IPS-15b (cell line): Measurements from ENCODE around the gene CACNA2D4.

Source experiments
- H3K27me3 ChIP-seq: one replicate; pipeline ENCODE4 v1.6.1; 2013; ENCODE audit warnings: low read length; ENCODE audit not compliant: control insufficient read depth, insufficient read depth
- H3K36me3 ChIP-seq: one replicate; pipeline ENCODE4 v1.6.1; 2013; ENCODE audit warnings: low read length; ENCODE audit not compliant: control insufficient read depth, insufficient read depth
- H3K4me1 ChIP-seq: one replicate; pipeline ENCODE4 v1.6.1; 2013; ENCODE audit warnings: mild to moderate bottlenecking, low read length; ENCODE audit not compliant: control insufficient read depth, insufficient read depth
- H3K4me3 ChIP-seq: one replicate; pipeline ENCODE4 v1.5.1; 2013; ENCODE audit warnings: low read depth, low read length
- H3K9ac ChIP-seq: one replicate; pipeline ENCODE4 v1.6.1; 2013; ENCODE audit warnings: low read depth, mild to moderate bottlenecking, low read length
- H3K9me3 ChIP-seq: one replicate; pipeline ENCODE4 v1.6.1; 2013; ENCODE audit warnings: mild to moderate bottlenecking, low read length; ENCODE audit not compliant: control insufficient read depth, insufficient read depth

Gene CACNA2D4

DNA sequence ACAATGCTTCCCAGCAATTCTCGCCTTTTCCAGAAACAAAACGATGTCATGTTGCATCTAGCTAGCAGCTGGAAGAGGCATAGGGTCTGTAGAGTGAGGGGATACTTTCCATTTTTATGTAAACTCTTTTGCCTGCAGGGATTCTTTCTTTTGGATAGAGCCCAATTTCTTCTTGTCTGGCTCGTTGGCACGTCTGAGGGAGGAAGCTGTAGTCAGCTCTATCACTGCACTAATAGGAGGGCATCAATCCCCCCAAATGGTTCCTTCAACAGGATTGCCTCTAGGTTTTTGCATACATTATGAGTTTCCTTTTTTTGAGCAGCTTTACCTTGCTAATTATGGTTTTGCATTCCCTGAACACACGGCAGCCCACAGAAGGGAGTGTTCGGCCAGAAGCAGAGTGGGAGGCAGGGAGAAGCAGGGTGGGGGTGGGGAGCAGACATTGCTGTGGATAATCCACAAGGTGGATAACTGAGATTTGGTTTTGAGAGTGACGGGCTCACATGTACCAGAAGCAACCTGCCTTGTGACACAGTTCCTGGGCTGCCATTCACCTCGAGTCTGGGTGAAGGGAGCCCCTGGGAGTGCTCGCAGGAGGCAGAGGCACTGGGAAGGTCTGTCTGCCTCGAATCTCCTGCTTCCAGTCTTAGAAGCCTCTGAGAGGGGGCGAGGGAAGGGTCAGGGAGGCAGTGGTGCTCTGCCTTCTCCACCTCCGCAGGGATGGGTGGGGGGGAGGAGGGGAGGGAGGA lies 73.6 kb downstream of the CACNA2D4 start:
- Histone ChIP-seq H3K4me1 (peaks cover 5% of the 10 kb centered on the region), H3K4me3 (no peak overlapping the region), H3K36me3 (no peaks in the 10 kb centered on the region), H3K9me3 (no peaks in the 10 kb centered on the region), H3K27me3 (no peaks in the 10 kb centered on the region), H3K9ac (no peak overlapping the region)

DNA sequence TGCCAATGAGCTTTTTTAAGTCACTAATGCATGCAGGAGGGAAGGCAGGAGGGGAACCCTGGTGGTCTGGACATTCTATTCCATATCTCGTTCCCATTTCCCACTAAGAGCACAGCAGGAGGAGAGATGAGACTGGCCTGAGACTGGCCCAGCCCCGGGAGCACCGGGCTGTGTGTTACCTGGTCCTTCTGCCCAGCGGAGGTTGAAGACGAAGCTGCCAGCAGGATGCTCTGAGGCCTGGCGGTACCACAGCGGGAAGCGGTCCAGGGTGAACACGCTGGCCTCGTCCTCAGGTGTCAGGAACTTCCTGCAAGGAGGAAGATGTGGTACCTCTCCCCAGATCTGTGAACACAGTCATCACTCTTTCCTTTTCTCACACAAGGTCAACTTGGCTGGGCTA lies 74.2 kb downstream of the CACNA2D4 start:
- H3K9ac ChIP-seq = no peak overlapping the region
- H3K36me3 ChIP-seq = no peaks in the 10 kb centered on the region
- no peaks in the 10 kb centered on the region for H3K9me3 ChIP-seq
- H3K27me3 ChIP-seq = no peaks in the 10 kb centered on the region
- H3K4me1 ChIP-seq = peaks cover 5% of the 10 kb centered on the region
- no peak overlapping the region for H3K4me3 ChIP-seq

DNA sequence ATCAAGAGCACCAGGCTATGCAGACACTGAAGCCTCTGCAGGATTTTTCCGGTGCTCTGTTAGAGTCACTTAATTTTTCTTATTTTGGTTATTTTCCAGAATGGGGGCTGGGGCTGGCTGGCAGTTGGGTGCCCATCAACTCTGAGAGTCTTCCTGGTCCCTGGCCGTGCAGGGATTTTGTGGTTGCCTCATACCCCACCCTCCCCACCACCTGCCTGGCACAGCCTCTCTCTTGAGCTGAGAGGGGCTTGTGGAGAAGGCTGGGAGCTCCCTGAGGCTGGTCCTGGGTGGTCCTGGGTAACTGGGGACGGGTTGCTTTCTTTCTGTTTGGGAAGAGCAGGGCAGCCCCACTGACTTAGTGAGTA lies 74.8 kb downstream of the CACNA2D4 start:
- H3K36me3 ChIP-seq = no peaks in the 10 kb centered on the region
- H3K27me3 ChIP-seq = no peaks in the 10 kb centered on the region
- H3K9ac ChIP-seq = no peak overlapping the region

DNA sequence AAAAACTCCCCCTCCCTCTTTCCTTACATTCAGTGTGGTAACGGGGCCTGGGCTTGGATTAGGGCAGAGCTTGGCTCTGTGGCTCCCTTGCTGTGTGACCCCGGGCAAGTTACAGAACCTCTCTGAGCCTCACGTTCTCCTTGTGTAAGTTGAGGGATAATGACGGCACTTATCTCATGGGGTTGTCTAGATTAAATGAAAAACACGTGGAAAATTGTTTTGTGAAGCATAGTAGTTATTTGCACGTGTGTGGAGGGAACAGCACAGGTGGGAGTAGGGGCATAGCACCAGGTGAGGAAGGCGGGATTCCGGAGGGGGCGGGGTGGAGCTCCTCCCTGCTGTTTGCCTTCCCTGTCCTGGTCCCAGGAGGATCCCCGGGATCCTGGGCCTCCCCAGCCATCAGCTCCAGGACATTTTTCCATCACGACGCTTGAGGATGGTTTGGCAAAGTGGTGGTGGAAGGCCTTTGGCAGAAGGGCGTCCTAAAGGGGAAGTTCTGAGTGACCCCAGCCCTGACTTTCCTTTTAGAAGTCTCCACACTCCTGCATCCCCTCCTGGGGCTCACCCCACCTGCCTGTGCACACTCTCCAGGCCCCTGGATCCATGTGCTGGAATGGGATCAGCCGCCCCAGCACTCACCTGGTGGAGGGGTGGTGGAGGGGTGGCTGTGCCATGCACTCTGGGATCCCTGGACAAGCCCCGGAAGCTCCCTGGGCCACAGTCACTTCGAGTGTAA lies 75.4 kb downstream of the CACNA2D4 start:
- H3K4me1 ChIP-seq = peaks cover 5% of the 10 kb centered on the region
- H3K9ac ChIP-seq = no peak overlapping the region
- no peaks in the 10 kb centered on the region for H3K27me3 ChIP-seq
- H3K36me3 ChIP-seq = no peaks in the 10 kb centered on the region
- no peak overlapping the region for H3K4me3 ChIP-seq
- no peaks in the 10 kb centered on the region for H3K9me3 ChIP-seq

More for the DNA sequence above, 74.8 kb downstream of the CACNA2D4 start:
- H3K9me3 ChIP-seq = no peaks in the 10 kb centered on the region
- peaks cover 5% of the 10 kb centered on the region for H3K4me1 ChIP-seq
- H3K4me3 ChIP-seq = no peak overlapping the region

DNA sequence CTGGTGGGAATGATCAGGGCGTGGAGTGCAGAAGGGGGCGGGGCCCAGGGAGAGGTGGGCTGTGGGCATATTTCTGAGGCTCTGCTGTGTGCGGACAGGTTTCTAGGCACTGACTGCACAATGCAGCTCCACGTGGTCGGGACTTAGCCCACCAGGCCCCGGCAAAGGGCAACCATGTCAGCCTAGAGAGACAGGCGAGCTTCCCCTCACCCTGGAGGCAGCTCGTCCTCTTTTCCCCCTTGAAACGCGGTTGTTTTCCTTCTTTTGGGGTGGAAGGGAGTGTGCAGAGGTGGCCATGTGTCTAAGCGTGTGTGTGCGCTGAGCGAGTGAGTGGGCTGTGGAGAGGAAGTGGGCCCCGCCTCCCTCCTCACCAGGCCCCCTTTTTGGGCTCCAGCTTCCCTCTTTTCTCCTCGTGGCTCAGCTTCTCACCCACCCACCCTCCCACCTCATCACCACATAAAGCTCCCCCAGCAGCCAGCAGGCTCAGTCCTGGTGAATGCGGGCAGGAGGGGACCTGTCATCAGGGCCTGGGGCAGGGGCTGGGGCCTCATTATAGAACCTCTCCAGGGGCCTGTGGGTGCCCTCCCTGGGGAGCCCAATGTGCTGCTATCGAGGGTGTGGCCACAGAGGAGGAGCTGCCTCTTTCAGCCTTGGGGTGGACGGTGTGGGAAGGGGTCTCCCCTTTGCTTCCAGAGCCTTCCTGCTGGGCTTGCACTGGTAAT lies 76.1 kb downstream of the CACNA2D4 start:
- no peak overlapping the region for H3K4me3 ChIP-seq
- H3K36me3 ChIP-seq = no peaks in the 10 kb centered on the region
- H3K4me1 ChIP-seq = peaks cover 5% of the 10 kb centered on the region
- no peaks in the 10 kb centered on the region for H3K27me3 ChIP-seq
- H3K9ac ChIP-seq = no peak overlapping the region
- H3K9me3 ChIP-seq = no peaks in the 10 kb centered on the region

DNA sequence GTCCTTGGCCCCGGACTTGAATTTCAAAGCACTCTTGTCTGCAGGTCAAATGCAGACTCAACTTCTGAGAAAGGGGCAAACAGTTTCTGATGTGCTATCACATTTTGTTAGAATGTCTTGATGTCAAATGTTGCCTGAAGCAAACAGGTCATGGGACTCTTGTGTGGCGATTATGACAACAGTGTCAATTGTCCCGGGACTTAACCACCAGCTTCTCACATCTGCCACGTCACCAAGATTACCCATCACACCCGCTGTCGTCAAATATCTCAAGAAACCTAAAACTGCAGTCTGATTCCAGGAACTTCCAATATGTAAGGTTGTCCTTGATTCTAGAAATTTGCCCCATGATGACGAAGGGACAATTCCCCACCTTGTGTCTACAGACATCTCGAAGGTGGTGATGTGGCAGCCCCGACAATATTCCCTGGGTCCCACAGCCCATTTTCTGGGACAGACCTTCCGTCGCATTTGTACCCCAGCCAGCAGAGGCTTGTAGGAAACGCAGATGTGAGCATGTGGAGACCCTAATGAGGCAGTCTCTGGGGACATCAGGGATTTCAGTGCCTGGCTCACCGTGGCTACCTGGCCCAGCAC lies 76.8 kb downstream of the CACNA2D4 start:
- Histone ChIP-seq H3K36me3 (no peaks in the 10 kb centered on the region), H3K4me1 (peaks cover 5% of the 10 kb centered on the region), H3K27me3 (no peaks in the 10 kb centered on the region), H3K9ac (peak overlapping the region; percentile 24), H3K4me3 (no peak overlapping the region), H3K9me3 (no peaks in the 10 kb centered on the region)

DNA sequence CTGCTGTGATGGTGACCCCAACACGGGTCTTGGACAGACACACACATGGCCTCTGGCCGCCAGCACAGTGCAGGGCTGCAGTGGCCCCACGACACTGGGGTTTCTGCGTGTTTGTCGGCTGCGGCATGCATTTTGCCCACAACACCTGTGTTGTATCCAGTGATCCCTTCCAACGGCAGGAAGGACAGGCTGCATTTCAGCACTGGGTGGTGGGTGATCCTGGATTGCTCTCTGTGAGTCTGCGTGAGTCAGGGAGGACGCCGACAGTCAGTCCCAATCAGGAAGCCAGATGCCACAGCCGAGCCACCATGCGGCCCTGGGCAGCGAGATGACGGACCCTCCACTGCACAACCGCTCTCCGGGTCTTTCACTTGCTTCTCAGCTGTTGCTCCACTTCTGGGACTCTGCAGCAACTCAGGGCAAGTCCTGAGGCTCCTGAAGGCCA lies 77.4 kb downstream of the CACNA2D4 start:
- H3K9me3 ChIP-seq = no peaks in the 10 kb centered on the region
- peak overlapping the region; percentile 24 for H3K9ac ChIP-seq
- no peaks in the 10 kb centered on the region for H3K36me3 ChIP-seq
- H3K4me1 ChIP-seq = peaks cover 5% of the 10 kb centered on the region
- H3K4me3 ChIP-seq = no peak overlapping the region
- no peaks in the 10 kb centered on the region for H3K27me3 ChIP-seq

DNA sequence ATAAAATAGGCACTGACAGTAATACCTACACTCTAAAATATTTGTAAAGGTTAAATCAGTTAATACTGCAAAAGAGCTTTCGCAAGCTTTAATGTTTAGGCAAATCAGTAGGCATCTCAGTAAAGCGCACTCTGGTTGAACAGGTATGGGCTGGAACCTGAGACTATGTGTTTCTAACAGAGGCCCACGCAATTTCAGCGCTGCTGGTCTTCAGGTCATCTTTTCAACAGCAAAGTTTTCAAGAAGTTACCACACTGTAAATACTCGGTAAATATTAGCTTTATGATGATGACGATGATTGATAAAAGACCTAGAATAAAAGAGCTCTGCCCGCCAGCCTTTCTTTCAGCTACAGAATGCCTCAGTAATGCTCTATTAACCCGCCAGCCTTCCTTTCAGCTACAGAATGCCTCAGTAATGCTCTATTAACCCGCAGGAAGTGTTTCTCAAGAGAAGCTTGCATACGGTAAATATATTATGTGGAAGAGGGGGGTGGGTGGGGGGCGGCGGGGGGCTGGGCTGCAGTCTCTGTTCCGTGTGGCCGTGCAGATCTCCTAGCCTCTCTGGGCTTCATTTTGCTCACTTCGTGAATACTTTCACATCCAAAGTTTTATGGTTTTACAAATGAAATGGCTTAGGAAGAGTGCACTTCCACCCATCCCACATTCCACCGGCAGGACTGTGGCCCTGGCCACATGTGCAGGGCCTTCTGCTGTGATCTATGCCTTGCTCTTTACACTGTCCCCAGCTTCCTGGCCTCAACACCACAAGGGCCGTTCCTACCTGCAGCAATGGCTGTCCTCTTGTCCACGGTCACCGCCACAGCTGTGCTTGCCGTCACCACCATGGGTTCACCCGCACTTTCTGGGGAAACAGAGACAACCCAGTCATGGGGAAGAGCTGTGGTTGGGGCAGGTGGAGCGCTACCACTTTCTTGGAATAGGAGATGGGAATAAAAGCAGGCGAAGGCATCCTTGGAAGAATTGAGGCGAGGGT lies 78.2 kb downstream of the CACNA2D4 start:
- Histone ChIP-seq H3K36me3 (no peaks in the 10 kb centered on the region), H3K27me3 (no peaks in the 10 kb centered on the region), H3K4me3 (no peak overlapping the region), H3K9me3 (no peaks in the 10 kb centered on the region), H3K9ac (no peak overlapping the region), H3K4me1 (peaks cover 5% of the 10 kb centered on the region)

DNA sequence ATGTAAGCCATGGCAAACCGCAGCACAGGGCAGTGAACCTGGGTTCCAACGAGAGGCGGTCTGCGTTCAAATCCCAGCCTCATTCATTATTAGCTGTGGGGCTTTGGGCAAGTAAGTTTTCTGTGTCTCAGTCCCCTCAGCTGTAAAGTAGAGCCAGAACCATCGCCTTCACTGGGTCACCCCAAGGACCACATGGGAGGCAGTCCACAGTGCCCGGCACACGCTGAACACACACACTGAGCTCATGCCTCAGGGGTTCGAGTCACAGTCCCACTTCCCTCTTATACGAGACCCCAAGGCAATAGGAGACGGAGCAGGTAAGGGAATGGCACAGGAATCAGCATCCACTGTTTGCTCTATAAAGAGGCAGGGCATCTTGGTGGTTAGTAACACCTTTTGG lies 79.0 kb downstream of the CACNA2D4 start:
- Histone ChIP-seq H3K9me3 (no peaks in the 10 kb centered on the region), H3K4me1 (peaks cover 3% of the 10 kb centered on the region), H3K36me3 (no peaks in the 10 kb centered on the region), H3K27me3 (no peaks in the 10 kb centered on the region), H3K4me3 (no peak overlapping the region), H3K9ac (no peak overlapping the region)

DNA sequence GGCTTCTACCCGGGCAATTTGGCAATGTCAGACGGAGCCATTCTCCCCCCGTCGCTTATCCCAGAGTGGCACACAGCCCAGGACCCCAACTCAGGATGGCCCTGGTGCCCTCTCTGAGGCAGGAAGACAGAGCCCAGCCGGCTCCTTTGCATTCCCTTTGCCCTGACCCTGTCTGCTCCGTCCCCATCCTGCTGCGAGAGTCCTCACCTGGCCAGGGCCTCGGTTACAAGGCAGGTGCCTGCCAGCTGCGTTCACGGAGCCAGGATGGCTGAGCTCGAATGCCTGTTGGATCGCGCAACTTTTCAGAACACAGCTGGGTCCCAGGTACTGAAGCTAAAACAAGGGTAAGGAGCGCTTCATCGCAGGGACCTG lies 79.5 kb downstream of the CACNA2D4 start:
- Histone ChIP-seq H3K36me3 (no peaks in the 10 kb centered on the region), H3K4me1 (peaks cover under 1% of the 10 kb centered on the region), H3K27me3 (no peaks in the 10 kb centered on the region), H3K4me3 (no peak overlapping the region), H3K9ac (no peak overlapping the region), H3K9me3 (no peaks in the 10 kb centered on the region)
